ENCODE results near the gene TGIF2.
"Not testable (repeated sequence)": the region's sequence is repeated elsewhere in the genome, so short reads cannot be mapped to it uniquely, and the experiment has no call there.

DNA sequence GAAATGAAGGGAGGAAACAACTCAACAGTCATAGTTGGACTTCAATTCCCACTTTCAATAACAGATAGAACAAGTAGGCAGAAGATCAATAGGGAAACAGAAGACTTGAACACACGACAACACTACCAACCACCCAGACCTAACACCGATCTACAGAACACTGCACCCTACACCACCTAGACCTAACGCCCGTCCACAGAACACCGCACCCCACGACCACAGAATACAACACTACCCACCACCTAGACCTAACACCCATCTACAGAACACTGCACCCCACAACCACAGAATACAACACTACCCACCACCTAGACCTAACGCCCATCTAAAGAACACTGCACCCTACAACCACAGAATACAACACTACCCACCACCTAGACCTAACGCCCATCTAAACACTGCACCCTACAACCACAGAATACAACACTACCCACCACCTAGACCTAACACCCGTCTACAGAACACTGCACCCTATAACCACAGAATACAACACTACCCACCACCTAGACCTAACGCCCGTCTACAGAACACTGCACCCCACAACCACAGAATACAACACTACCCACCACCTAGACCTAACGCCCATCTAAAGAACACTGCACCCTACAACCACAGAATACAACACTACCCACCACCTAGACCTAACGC, 9.2 kb upstream of the TGIF2 start:
- TF ChIP-seq, protein P1, sequence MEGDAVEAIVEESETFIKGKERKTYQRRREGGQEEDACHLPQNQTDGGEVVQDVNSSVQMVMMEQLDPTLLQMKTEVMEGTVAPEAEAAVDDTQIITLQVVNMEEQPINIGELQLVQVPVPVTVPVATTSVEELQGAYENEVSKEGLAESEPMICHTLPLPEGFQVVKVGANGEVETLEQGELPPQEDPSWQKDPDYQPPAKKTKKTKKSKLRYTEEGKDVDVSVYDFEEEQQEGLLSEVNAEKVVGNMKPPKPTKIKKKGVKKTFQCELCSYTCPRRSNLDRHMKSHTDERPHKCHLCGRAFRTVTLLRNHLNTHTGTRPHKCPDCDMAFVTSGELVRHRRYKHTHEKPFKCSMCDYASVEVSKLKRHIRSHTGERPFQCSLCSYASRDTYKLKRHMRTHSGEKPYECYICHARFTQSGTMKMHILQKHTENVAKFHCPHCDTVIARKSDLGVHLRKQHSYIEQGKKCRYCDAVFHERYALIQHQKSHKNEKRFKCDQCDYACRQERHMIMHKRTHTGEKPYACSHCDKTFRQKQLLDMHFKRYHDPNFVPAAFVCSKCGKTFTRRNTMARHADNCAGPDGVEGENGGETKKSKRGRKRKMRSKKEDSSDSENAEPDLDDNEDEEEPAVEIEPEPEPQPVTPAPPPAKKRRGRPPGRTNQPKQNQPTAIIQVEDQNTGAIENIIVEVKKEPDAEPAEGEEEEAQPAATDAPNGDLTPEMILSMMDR (IDR thresholded peaks at IDR 0.05): not testable (repeated sequence)
- TF ChIP-seq EZH2 (IDR thresholded peaks at IDR 0.05; ENCODE audit: borderline replicate concordance, insufficient read depth, low read depth, low read length, poor library complexity, severe bottlenecking): not testable (repeated sequence)

Data from B cell (primary cell).